ENCODE results near the gene CRYGB. TPM values are rescaled to one million over a fixed set of nuclear protein-coding genes. Genes with fewer than 3 reads are reported as not detected.
A peak's percentile ranks its signal among the peaks of the same experiment; 100 is the strongest.

Gene CRYGB
- total and polyA plus RNA-seq, 2 of the 13 experiments (the other 11 are each of a cell fraction or from before 2014, with no cell fraction given), result not detected

DNA sequence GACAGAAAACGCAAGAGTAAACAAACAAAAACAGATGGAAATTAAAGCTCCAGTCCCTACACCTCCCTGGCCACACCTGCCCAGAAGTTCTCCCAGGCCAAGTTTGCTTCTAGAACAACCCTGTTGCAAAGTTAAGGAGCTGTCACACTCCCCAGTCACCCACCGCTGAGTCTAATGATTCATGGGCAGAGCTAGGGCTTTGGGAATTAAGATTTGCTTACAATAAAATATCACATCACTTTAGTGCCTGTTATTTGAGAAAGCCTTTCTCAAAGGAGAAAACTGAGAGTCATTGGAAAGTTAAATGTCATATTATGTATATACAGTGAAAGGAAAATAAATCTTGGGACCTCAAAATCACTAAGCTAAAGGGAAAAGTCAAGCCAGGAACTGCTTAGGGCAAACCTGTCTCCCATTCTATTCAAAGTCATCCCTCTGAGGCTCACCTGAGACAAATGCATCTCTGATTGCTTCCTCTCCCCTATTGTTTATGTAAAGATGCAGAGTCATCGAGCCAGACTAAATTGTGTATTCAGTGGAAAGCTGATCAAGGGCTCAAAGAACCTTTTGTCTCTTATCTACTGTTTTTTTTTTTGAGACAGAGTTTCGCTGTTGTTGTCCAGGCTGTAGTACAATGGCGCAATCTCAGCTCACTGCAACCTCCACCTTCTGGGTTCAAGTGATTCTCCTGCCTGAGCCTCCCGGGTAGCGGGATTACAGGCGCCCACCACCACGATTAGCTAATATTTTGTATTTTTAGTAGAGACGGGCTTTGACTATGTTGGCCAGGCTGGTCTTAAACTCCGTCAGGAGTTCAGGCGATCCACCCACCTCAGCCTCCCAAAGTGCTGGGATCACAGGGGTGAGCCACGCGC, 2.8 kb downstream of the CRYGB start (continued):
- TF ChIP-seq ZNF720 (CRISPR knock-in tag; IDR thresholded peaks at IDR 0.05) (no peak), KLF9 (CRISPR knock-in tag; IDR thresholded peaks at IDR 0.05; ENCODE audit: low read depth) (0 out of 2 replicates have a peak, but pooled peaks have one; percentile 20), ZNF652 (CRISPR knock-in tag; IDR thresholded peaks at IDR 0.05; ENCODE audit: borderline replicate concordance, low read depth) (no peak), HOXA3 (CRISPR knock-in tag; IDR thresholded peaks at IDR 0.05) (peak; percentile 28; the same call in 1 of the 2 replicates), PHF8 (CRISPR knock-in tag; IDR thresholded peaks at IDR 0.05) (no peak), TEF (CRISPR knock-in tag; IDR thresholded peaks at IDR 0.05) (no peak), ZBTB4 (CRISPR knock-in tag; IDR thresholded peaks at IDR 0.05; ENCODE audit: borderline replicate concordance) (no peak), ZNF143 (CRISPR knock-in tag; IDR thresholded peaks at IDR 0.05) (no peak), RXRA (CRISPR knock-in tag; IDR thresholded peaks at IDR 0.05) (no peak; the same call in 1 of the 2 replicates), ZNF790 (CRISPR knock-in tag; IDR thresholded peaks at IDR 0.05; ENCODE audit: borderline replicate concordance) (no peak), ZNF33A (CRISPR knock-in tag; IDR thresholded peaks at IDR 0.05; ENCODE audit: borderline replicate concordance) (no peak), U2AF2 (IDR thresholded peaks at IDR 0.05; ENCODE audit: low read depth, low read length) (no peak), SRSF1 (optimal IDR thresholded peaks at IDR 0.05; ENCODE audit: low read depth, low read length) (no peak), GATAD1 (CRISPR knock-in tag; IDR thresholded peaks at IDR 0.05) (0 out of 2 replicates have a peak, but pooled peaks have one; percentile 13), ZKSCAN8 (CRISPR knock-in tag; IDR thresholded peaks at IDR 0.05; ENCODE audit: borderline replicate concordance) (peak; percentile 53; the same call in 1 of the 2 replicates), MXI1 (IDR thresholded peaks at IDR 0.05; ENCODE audit: borderline replicate concordance, low read depth, low read length) (no peak), XBP1 (CRISPR knock-in tag; IDR thresholded peaks at IDR 0.05) (no peak), GATA4 (IDR thresholded peaks at IDR 0.05; ENCODE audit: borderline replicate concordance, low read depth) (peak; percentile 64; the same call in 1 of the 2 replicates), ZSCAN25 (CRISPR knock-in tag; IDR thresholded peaks at IDR 0.05) (no peak), STAG1 (CRISPR knock-in tag; IDR thresholded peaks at IDR 0.05) (0 out of 2 replicates have a peak, but pooled peaks have one; percentile 5)
- TF ChIP-seq, protein P1, sequence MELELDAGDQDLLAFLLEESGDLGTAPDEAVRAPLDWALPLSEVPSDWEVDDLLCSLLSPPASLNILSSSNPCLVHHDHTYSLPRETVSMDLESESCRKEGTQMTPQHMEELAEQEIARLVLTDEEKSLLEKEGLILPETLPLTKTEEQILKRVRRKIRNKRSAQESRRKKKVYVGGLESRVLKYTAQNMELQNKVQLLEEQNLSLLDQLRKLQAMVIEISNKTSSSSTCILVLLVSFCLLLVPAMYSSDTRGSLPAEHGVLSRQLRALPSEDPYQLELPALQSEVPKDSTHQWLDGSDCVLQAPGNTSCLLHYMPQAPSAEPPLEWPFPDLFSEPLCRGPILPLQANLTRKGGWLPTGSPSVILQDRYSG (CRISPR knock-in tag; IDR thresholded peaks at IDR 0.05), result no peak
- TF ChIP-seq, protein P2, sequence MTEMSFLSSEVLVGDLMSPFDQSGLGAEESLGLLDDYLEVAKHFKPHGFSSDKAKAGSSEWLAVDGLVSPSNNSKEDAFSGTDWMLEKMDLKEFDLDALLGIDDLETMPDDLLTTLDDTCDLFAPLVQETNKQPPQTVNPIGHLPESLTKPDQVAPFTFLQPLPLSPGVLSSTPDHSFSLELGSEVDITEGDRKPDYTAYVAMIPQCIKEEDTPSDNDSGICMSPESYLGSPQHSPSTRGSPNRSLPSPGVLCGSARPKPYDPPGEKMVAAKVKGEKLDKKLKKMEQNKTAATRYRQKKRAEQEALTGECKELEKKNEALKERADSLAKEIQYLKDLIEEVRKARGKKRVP (CRISPR knock-in tag; IDR thresholded peaks at IDR 0.05), result peak in 1 of 2 experiments; percentile 38; a peak in 1 of 4 replicates
- TF ChIP-seq, protein P3, sequence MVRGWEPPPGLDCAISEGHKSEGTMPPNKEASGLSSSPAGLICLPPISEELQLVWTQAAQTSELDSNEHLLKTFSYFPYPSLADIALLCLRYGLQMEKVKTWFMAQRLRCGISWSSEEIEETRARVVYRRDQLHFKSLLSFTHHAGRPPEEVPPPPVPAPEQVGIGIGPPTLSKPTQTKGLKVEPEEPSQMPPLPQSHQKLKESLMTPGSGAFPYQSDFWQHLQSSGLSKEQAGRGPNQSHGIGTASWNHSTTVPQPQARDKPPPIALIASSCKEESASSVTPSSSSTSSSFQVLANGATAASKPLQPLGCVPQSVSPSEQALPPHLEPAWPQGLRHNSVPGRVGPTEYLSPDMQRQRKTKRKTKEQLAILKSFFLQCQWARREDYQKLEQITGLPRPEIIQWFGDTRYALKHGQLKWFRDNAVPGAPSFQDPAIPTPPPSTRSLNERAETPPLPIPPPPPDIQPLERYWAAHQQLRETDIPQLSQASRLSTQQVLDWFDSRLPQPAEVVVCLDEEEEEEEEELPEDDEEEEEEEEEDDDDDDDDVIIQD (CRISPR knock-in tag; IDR thresholded peaks at IDR 0.05; ENCODE audit: low read depth), result no peak

Measured in HepG2 (cell line).